Right lobe of liver (tissue), 4 donors: ENCODE results near the gene ELOVL5.

Experiments used
- CTCF ChIP-seq, 4 donors: fragments of 200-600 bp in 3 of 4; fragments of 450-650 bp in 1 of 4; IDR thresholded peaks; one replicate each; pipeline versions ENCODE4 v1.5.1 to v1.8.0; 2016 to 2022; ENCODE audit warnings: antibody characterized with exemption in 4 of 4, mild to moderate bottlenecking in 2 of 4
- POLR2A ChIP-seq: fragments of 450-650 bp; IDR thresholded peaks from one replicate; pipeline ENCODE4 v1.6.1; 2017; ENCODE audit warnings: antibody characterized with exemption, mild to moderate bottlenecking
- donor health status: DM: no; HTN: no; CAD: no.
- donor health status: DM: no; HTN: no; CAD: no.
- donor health status: DM: no; HTN: yes; CAD: no.

GRCh38 chr6:53284901-53285300, 63.8 kb downstream of the ELOVL5 start:
- TF ChIP-seq CTCF (IDR thresholded peaks at IDR 0.05) (no peak), POLR2A (no peak)
